HEK293 (cell line): ENCODE data around the gene FBRSL1.

Experiments
- CTCF ChIP-seq: fragments of 450-650 bp; formaldehyde crosslinking; IDR thresholded peaks from 2 replicates; pipeline ENCODE4 v1.5.1; 2016; ENCODE audit warnings: missing biosample characterization, missing genetic modification characterization
- MYNN ChIP-seq: fragments of 450-650 bp; formaldehyde crosslinking; IDR thresholded peaks from 2 replicates; pipeline ENCODE4 v1.5.1; 2016; ENCODE audit warnings: missing biosample characterization, missing genetic modification characterization, borderline replicate concordance
- REST ChIP-seq: fragments of 450-650 bp; formaldehyde crosslinking; IDR thresholded peaks from 2 replicates; pipeline ENCODE4 v1.5.1; 2016; ENCODE audit warnings: missing biosample characterization, missing genetic modification characterization
- ZEB2 ChIP-seq: fragments of 450-650 bp; formaldehyde crosslinking; IDR thresholded peaks from 2 replicates; pipeline ENCODE4 v1.5.1; 2016; ENCODE audit warnings: missing biosample characterization, missing genetic modification characterization
- ZNF112 ChIP-seq: fragments of 450-650 bp; formaldehyde crosslinking; IDR thresholded peaks from 2 replicates; pipeline ENCODE4 v1.5.0; 2017; ENCODE audit warnings: missing biosample characterization, missing genetic modification characterization
- ZNF114 ChIP-seq: fragments of 450-650 bp; formaldehyde crosslinking; IDR thresholded peaks from 2 replicates; pipeline ENCODE4 v1.5.0; 2017; ENCODE audit warnings: missing biosample characterization, missing genetic modification characterization
- ZNF248 ChIP-seq: fragments of 450-650 bp; formaldehyde crosslinking; IDR thresholded peaks from 2 replicates; pipeline ENCODE4 v1.5.1; 2017; ENCODE audit warnings: missing biosample characterization, missing genetic modification characterization
- ZNF292 ChIP-seq: fragments of 450-650 bp; formaldehyde crosslinking; IDR thresholded peaks from 2 replicates; pipeline ENCODE4 v1.5.1; 2016; ENCODE audit warnings: low read depth, missing biosample characterization, missing genetic modification characterization, borderline replicate concordance
- ZNF48 ChIP-seq: fragments of 450-650 bp; formaldehyde crosslinking; IDR thresholded peaks from 2 replicates; pipeline ENCODE4 v1.5.1; 2016; ENCODE audit warnings: missing biosample characterization, missing genetic modification characterization
- ZNF548 ChIP-seq: fragments of 450-650 bp; formaldehyde crosslinking; IDR thresholded peaks from 2 replicates; pipeline ENCODE4 v1.5.1; 2016; ENCODE audit warnings: missing biosample characterization, missing genetic modification characterization

GRCh38 chr12:132543298-132544079 lies 53.5 kb downstream of the FBRSL1 start:
- TF ChIP-seq MYNN (tag by site-specific recombination) (no peak), ZEB2 (tag by site-specific recombination) (no peak), ZNF292 (no peak), ZNF114 (tag by site-specific recombination) (no peak), CTCF (no peak), ZNF548 (tag by site-specific recombination) (no peak), ZNF48 (tag by site-specific recombination) (no peak), ZNF248 (no peak), ZNF112 (no peak), REST (no peak)
